Fibroblast of lung (primary cell): ENCODE data around the gene LAMTOR1. TPM values are rescaled to one million over a fixed set of nuclear protein-coding genes. Genes with fewer than 3 reads are reported as not detected.

Experiments
- DNase-seq, 2 donors: peaks; one replicate each; pipeline versions ENCODE4 v3.0.0 to v3.0.0-alpha.2; 2010; ENCODE audit warnings: low read depth in 2 of 2
- H2AFZ ChIP-seq: 2 replicates; pipeline ENCODE4 v1.5.1; 2012; ENCODE audit warnings: low read length, control low read depth, inconsistent platforms
- H3K27ac ChIP-seq: 2 replicates; pipeline ENCODE4 v1.5.1; 2011; ENCODE audit warnings: low read length, control low read depth; ENCODE audit not compliant: insufficient read depth
- H3K27me3 ChIP-seq: 2 replicates; pipeline ENCODE4 v1.5.1; 2011; ENCODE audit warnings: mild to moderate bottlenecking, low read length; ENCODE audit not compliant: control insufficient read depth, insufficient read depth
- H3K36me3 ChIP-seq: 2 replicates; pipeline ENCODE4 v1.5.1; 2011; ENCODE audit warnings: low read length; ENCODE audit not compliant: control insufficient read depth, insufficient read depth
- H3K4me1 ChIP-seq: 2 replicates; pipeline ENCODE4 v1.5.1; 2011; ENCODE audit warnings: low read length; ENCODE audit not compliant: control insufficient read depth, insufficient read depth; ENCODE audit errors: extremely low read depth
- H3K4me2 ChIP-seq: 2 replicates; pipeline ENCODE4 v1.5.1; 2011; ENCODE audit warnings: low read length, control low read depth; ENCODE audit not compliant: insufficient read depth; ENCODE audit errors: extremely low read depth
- H3K4me3 ChIP-seq, 4 experiments: fragments of 200-600 bp in 1 of 4; sonication (generic) in 1 of 4; replicated peaks in 1 of 4; 2 replicates each; pipeline ENCODE4 v1.5.1; 2011 to 2016; ENCODE audit warnings: low read length in 4 of 4, low read depth in 3 of 4, mild to moderate bottlenecking in 3 of 4, control low read depth in 2 of 4, inconsistent platforms in 1 of 4, mixed read lengths in 1 of 4; ENCODE audit not compliant: insufficient read depth in 1 of 4; ENCODE audit errors: control extremely low read depth in 1 of 4
- H3K79me2 ChIP-seq: 2 replicates; pipeline ENCODE4 v1.5.1; 2012; ENCODE audit warnings: mild to moderate bottlenecking, low read length, inconsistent platforms; ENCODE audit not compliant: control insufficient read depth, insufficient read depth
- H3K9ac ChIP-seq: 2 replicates; pipeline ENCODE4 v1.5.1; 2011; ENCODE audit warnings: mild to moderate bottlenecking, low read length, control low read depth; ENCODE audit not compliant: insufficient read depth
- H3K9me3 ChIP-seq: 2 replicates; pipeline ENCODE4 v1.5.1; 2012; ENCODE audit warnings: low read depth, low read length; ENCODE audit not compliant: control insufficient read depth, insufficient read depth
- H4K20me1 ChIP-seq: 2 replicates; pipeline ENCODE4 v1.5.1; 2011; ENCODE audit warnings: low read length; ENCODE audit not compliant: control insufficient read depth, insufficient read depth; ENCODE audit errors: extremely low read depth
- CTCF ChIP-seq, 2 donors: IDR thresholded peaks in 1 of 2; conservative IDR thresholded peaks in 1 of 2; 1 replicate in 1 of 2; 2 replicates in 1 of 2; pipeline ENCODE4 v1.5.1; 2011 to 2012; ENCODE audit warnings: low read length in 2 of 2, control low read depth in 1 of 2, inconsistent platforms in 1 of 2, low read depth in 1 of 2, mild to moderate bottlenecking in 1 of 2
- EZH2 ChIP-seq: IDR thresholded peaks from 2 replicates; pipeline ENCODE4 v1.5.1; 2012; ENCODE audit warnings: low read length, control low read depth, mild to moderate bottlenecking; ENCODE audit errors: missing control alignments
- polyA plus RNA-seq, 2 donors: library from polyadenylated mRNA; depleted of rRNA in 1 of 2; stranded (reverse) in 1 of 2; unstranded in 1 of 2; fragments of >200 nt; gene quantifications; 2 replicates each; pipeline ENCODE4 v1.2.1, GENCODE V29; 2011 to 2012; ENCODE audit warnings: missing spikeins in 1 of 2
- total RNA-seq: library from RNA; depleted of rRNA; stranded (reverse); fragments of >200 nt; gene quantifications from 2 replicates; pipeline ENCODE4 v1.2.1, GENCODE V29; 2014

Gene LAMTOR1
- total and polyA plus RNA-seq, 2 donors (not counting 1 experiment from before 2014, with no cell fraction given): 90.3 to 137 TPM

- Histone ChIP-seq H3K4me2 (no peak overlapping the region), H3K4me3 (no peak overlapping the region), H3K36me3 (peaks cover 6% of the 10 kb centered on the region), H3K9me3 (no peaks in the 10 kb centered on the region), H3K79me2 (no peaks in the 10 kb centered on the region), H2AFZ (no peak overlapping the region), H3K27ac (no peak overlapping the region), H3K27me3 (no peaks in the 10 kb centered on the region), H4K20me1 (no peaks in the 10 kb centered on the region), H3K9ac (no peak overlapping the region), H3K4me1 (no peaks in the 10 kb centered on the region)
- no peak for DNase-seq
- TF ChIP-seq CTCF (conservative IDR thresholded peaks at IDR 0.05 in 1 of 2, IDR thresholded peaks at IDR 0.05 in 1 of 2; ENCODE audit: low read depth in 1 of 2, low read length in 2 of 2): no peak
- no peak for TF ChIP-seq EZH2
These were observed 14.9 kb downstream of the LAMTOR1 start for GRCh38 chr11:72088076-72088808.

GRCh38 chr11:72085621-72086351 lies 17.3 kb downstream of the LAMTOR1 start:
- H3K9ac ChIP-seq: no peak overlapping the region
- peaks cover 6% of the 10 kb centered on the region for H3K36me3 ChIP-seq
- no peaks in the 10 kb centered on the region for H3K79me2 ChIP-seq
- no peak overlapping the region for H3K27ac ChIP-seq
- TF ChIP-seq EZH2 (no peak), CTCF (conservative IDR thresholded peaks at IDR 0.05 in 1 of 2, IDR thresholded peaks at IDR 0.05 in 1 of 2; ENCODE audit: low read depth in 1 of 2, low read length in 2 of 2) (no peak)
- H3K9me3 ChIP-seq: no peaks in the 10 kb centered on the region
- no peaks in the 10 kb centered on the region for H4K20me1 ChIP-seq
- no peak overlapping the region for H3K4me3 ChIP-seq
- H3K4me1 ChIP-seq: no peaks in the 10 kb centered on the region
- no peak for DNase-seq
- no peaks in the 10 kb centered on the region for H3K27me3 ChIP-seq
- no peak overlapping the region for H3K4me2 ChIP-seq
- no peak overlapping the region for H2AFZ ChIP-seq

GRCh38 chr11:72084965-72085364 lies 18.1 kb downstream of the LAMTOR1 start:
- no peak overlapping the region for H2AFZ ChIP-seq
- TF ChIP-seq CTCF (conservative IDR thresholded peaks at IDR 0.05 in 1 of 2, IDR thresholded peaks at IDR 0.05 in 1 of 2; ENCODE audit: low read depth in 1 of 2, low read length in 2 of 2): no peak
- TF ChIP-seq EZH2: no peak

More at GRCh38 chr11:72084965-72085364, 18.1 kb downstream of the LAMTOR1 start:
- no peak overlapping the region for H3K9ac ChIP-seq
- no peaks in the 10 kb centered on the region for H4K20me1 ChIP-seq
- H3K4me2 ChIP-seq: no peak overlapping the region
- no peaks in the 10 kb centered on the region for H3K4me1 ChIP-seq
- no peak overlapping the region for H3K27ac ChIP-seq
- no peak for DNase-seq
- no peaks in the 10 kb centered on the region for H3K27me3 ChIP-seq
- H3K36me3 ChIP-seq: peaks cover 6% of the 10 kb centered on the region
- no peaks in the 10 kb centered on the region for H3K9me3 ChIP-seq
- H3K79me2 ChIP-seq: peaks cover under 1% of the 10 kb centered on the region
- H3K4me3 ChIP-seq: no peak overlapping the region
